HepG2 (cell line): Measurements from ENCODE around the gene OR6C74. TPM values are rescaled to one million over a fixed set of nuclear protein-coding genes. Genes with fewer than 3 reads are reported as not detected.

Experiments used
- ATAC-seq: fragments of 200-7000 bp; cut with Tn5 transposase; 3 replicates; pipeline ENCODE4 v1.9.1; 2020; ENCODE audit warnings: mild to moderate bottlenecking, moderate library complexity
- BruUV-seq: library from RNA; stranded (reverse); fragments of 400-500 nt; replicated peaks from 2 replicates; lab custom pipeline; 2021; lab: Mats Ljungman, UMichigan
- CTCF ChIA-PET: fragments of 300-600 bp; formaldehyde crosslinking; extraction: SDS; loops from one replicate; lab custom pipeline; 2021; ENCODE audit warnings: low total read pairs, inconsistent platforms, low intra/inter-chr PET ratio; lab: Yijun Ruan, JAX
- POLR2A ChIA-PET: fragments of 350-600 bp; sonication (Branson Sonifier 250); formaldehyde crosslinking; loops from one replicate; lab custom pipeline; 2020; ENCODE audit warnings: antibody characterized with exemption, inconsistent platforms; lab: Yijun Ruan, JAX
- DNase-seq: peaks from one replicate; pipeline ENCODE4 v3.0.0-alpha.2; 2015; ENCODE audit warnings: low spot score
- FAIRE-seq: peaks from 3 replicates; lab custom pipeline; 2011; peaks lifted over from hg19 to GRCh38; lab: Jason Lieb, UNC
- H2AFZ ChIP-seq: one replicate; pipeline ENCODE4 v1.6.1; 2011; ENCODE audit warnings: low read length, inconsistent platforms
- H3K27ac ChIP-seq: fragments of 300-600 bp; 3 replicates; pipeline ENCODE4 v1.8.0; 2011; ENCODE audit warnings: mixed run types, mild to moderate bottlenecking, mixed read lengths, low read length, inconsistent platforms; ENCODE audit not compliant: insufficient read depth; ENCODE audit errors: extremely low read length
- H3K27me3 ChIP-seq, 2 experiments: fragments of 200-600 bp in 1 of 2; 2 replicates in 1 of 2; 3 replicates in 1 of 2; pipeline versions ENCODE4 v1.6.0 to v1.8.0; 2011; ENCODE audit warnings: low read length in 2 of 2, mild to moderate bottlenecking in 2 of 2, moderate library complexity in 2 of 2, inconsistent platforms in 1 of 2; ENCODE audit not compliant: insufficient read depth in 2 of 2, control insufficient read depth in 1 of 2
- H3K36me3 ChIP-seq, 2 experiments: fragments of 200-600 bp in 1 of 2; replicated peaks in 1 of 2; 2 replicates in 1 of 2; 3 replicates in 1 of 2; pipeline versions ENCODE4 v1.5.1 to v1.8.0; 2011; ENCODE audit warnings: low read length in 2 of 2, inconsistent platforms in 1 of 2; ENCODE audit not compliant: insufficient read depth in 2 of 2, control insufficient read depth in 1 of 2
- H3K4me1 ChIP-seq: 2 replicates; pipeline ENCODE4 v1.5.1; 2012; ENCODE audit warnings: low read length, inconsistent platforms; ENCODE audit not compliant: insufficient read depth
- H3K4me2 ChIP-seq: 2 replicates; pipeline ENCODE4 v1.6.0; 2011; ENCODE audit warnings: low read depth, low read length, inconsistent platforms
- H3K4me3 ChIP-seq, 3 experiments: fragments of 200-600 bp in 1 of 3; sonication (generic), shearing (Covaris generic) in 1 of 3; replicated peaks in 1 of 3; 2 replicates each; pipeline ENCODE4 v1.5.1; 2011 to 2016; ENCODE audit warnings: low read length in 3 of 3, inconsistent platforms in 2 of 3, low read depth in 2 of 3, mild to moderate bottlenecking in 2 of 3, control low read depth in 1 of 3, mixed read lengths in 1 of 3; ENCODE audit not compliant: insufficient read depth in 1 of 3
- H3K79me2 ChIP-seq: one replicate; pipeline ENCODE4 v1.6.1; 2011; ENCODE audit warnings: low read length, inconsistent platforms; ENCODE audit not compliant: insufficient read depth
- H3K9ac ChIP-seq: 2 replicates; pipeline ENCODE4 v1.6.0; 2011; ENCODE audit warnings: mild to moderate bottlenecking, low read depth, low read length, inconsistent platforms; ENCODE audit not compliant: insufficient read depth
- H3K9me3 ChIP-seq: 2 replicates; pipeline ENCODE4 v1.5.1; 2012; ENCODE audit warnings: mild to moderate bottlenecking, low read length
- H4K20me1 ChIP-seq: 2 replicates; pipeline ENCODE4 v1.6.0; 2011; ENCODE audit warnings: inconsistent platforms, mild to moderate bottlenecking, low read length, moderate library complexity; ENCODE audit not compliant: insufficient read depth
- EED ChIP-seq: sonication (generic); formaldehyde crosslinking; IDR thresholded peaks from 2 replicates; pipeline ENCODE4 v1.5.0; 2020; ENCODE audit warnings: mild to moderate bottlenecking, missing genetic modification reagents
- ERF ChIP-seq: IDR thresholded peaks from 2 replicates; pipeline ENCODE4 v1.6.1; 2018; ENCODE audit warnings: missing biosample characterization, missing genetic modification reagents
- NR3C1 ChIP-seq: sonication (generic); formaldehyde crosslinking; IDR thresholded peaks from 2 replicates; pipeline ENCODE4 v1.4.0; 2020; ENCODE audit warnings: missing genetic modification reagents
- ONECUT2 ChIP-seq: sonication (generic); formaldehyde crosslinking; IDR thresholded peaks from 2 replicates; pipeline ENCODE4 v1.4.0; 2020; ENCODE audit warnings: missing genetic modification reagents
- SALL1 ChIP-seq: sonication (generic); formaldehyde crosslinking; IDR thresholded peaks from 2 replicates; pipeline ENCODE4 v1.8.0; 2022; ENCODE audit warnings: mild to moderate bottlenecking, missing genetic modification reagents
- SOX5 ChIP-seq: IDR thresholded peaks from 2 replicates; pipeline ENCODE4 v1.6.1; 2016; ENCODE audit warnings: borderline replicate concordance
- SP5 ChIP-seq: IDR thresholded peaks from 2 replicates; pipeline ENCODE4 v1.6.1; 2016; ENCODE audit warnings: low read depth, borderline replicate concordance
- ZMYM3 ChIP-seq: sonication (generic); formaldehyde crosslinking; IDR thresholded peaks from 2 replicates; pipeline ENCODE4 v1.5.1; 2020; ENCODE audit warnings: mild to moderate bottlenecking, missing genetic modification reagents
- ZNF317 ChIP-seq: sonication (generic); formaldehyde crosslinking; IDR thresholded peaks from 2 replicates; pipeline ENCODE4 v1.5.0; 2020; ENCODE audit warnings: mild to moderate bottlenecking, missing genetic modification reagents
- WGBS: methylation state at CpG from one replicate; pipeline ENCODE4 v1.1.6; 2017; ENCODE audit warnings: low lambda C conversion rate; 5-methylcytosine and 5-hydroxymethylcytosine counted together
- in situ Hi-C: cut with HindIII; loops from 2 replicates; pipeline ENCODE4 v1.10.0; 2017; ENCODE audit warnings: low pct_unique_long_range_greater_than_20kb; ENCODE audit not compliant: extremely low pct_ligation_motif_present
- intact Hi-C: fragments of 100-400 bp; cut with micrococcal nuclease; formaldehyde crosslinking; loops from one replicate; pipeline ENCODE4 v1.10.0; 2022; ENCODE audit not compliant: unreplicated experiment
- polyA plus RNA-seq, 8 experiments: library from polyadenylated mRNA; depleted of rRNA in 3 of 8; stranded (reverse) in 7 of 8; unstranded in 1 of 8; fragments of >200 nt; fragmentation: Illumina TruSeq in 4 of 8; extraction: Trizol in 4 of 8; gene quantifications; 2 replicates each; pipeline versions ENCODE4 v1.2.1 to v1.2.3, GENCODE V29; 2011 to 2016; ENCODE audit warnings: low read depth in 4 of 8, missing spikeins in 1 of 8, mixed read lengths in 1 of 8; ENCODE audit not compliant: insufficient read depth in 1 of 8
- total RNA-seq, 5 experiments: library from RNA; depleted of rRNA; stranded (reverse); fragments of >200 nt; fragmentation: Illumina TruSeq; extraction: Trizol; gene quantifications; 2 replicates each; pipeline ENCODE4 v1.2.3, GENCODE V29; 2016; ENCODE audit warnings: low read depth in 1 of 5
- TF ChIP-seq, protein P1 (sequence below): sonication (generic); formaldehyde crosslinking; IDR thresholded peaks from 2 replicates; pipeline ENCODE4 v1.5.0; 2020; ENCODE audit warnings: mild to moderate bottlenecking, missing genetic modification reagents, moderate library complexity
- TF ChIP-seq, protein P2 (sequence below): sonication (generic); formaldehyde crosslinking; IDR thresholded peaks from 2 replicates; pipeline ENCODE4 v1.4.0; 2020; ENCODE audit warnings: mild to moderate bottlenecking, missing genetic modification reagents, borderline replicate concordance

Gene OR6C74
- total and polyA plus RNA-seq, 2 of the 13 experiments (the other 11 are each of a cell fraction or from before 2014, with no cell fraction given), result not detected

DNA sequence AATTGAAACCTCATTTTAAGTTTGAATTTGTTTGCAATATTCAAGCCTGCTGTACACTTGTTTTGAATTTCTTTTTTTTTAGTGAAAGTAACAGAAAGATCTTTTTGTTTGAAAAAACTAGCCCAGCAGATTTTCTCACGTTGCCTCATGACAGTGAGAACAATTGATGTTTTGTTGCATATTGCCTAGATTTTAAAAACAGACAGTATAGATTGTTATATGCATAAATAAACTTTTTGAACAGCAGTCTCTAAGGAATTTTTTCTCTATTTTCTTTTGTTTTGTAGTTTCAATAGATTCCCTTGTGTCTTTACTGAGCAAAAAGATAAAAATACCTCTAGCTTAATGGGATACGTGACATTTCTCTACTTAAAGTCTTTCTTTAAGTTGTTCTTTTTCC, 36.6 kb downstream of the OR6C74 start:
- Histone ChIP-seq H3K79me2 (no peaks in the 10 kb centered on the region), H3K9me3 (peaks cover 13% of the 10 kb centered on the region; the same call in 1 of the 2 replicates), H3K4me3 (no peak overlapping the region), H3K4me2 (no peak overlapping the region), H4K20me1 (no peaks in the 10 kb centered on the region)
- no peak for DNase-seq
- FAIRE-seq, result no peak
- intact Hi-C loops, result no loop called here
- no peak for ATAC-seq
- no TSS peak for BruUV-seq
- POLR2A ChIA-PET, result no interaction called here
- CTCF ChIA-PET, result no interaction called here
- WGBS, result 10% methylated on average over 2 of the region's 2 CpGs
- TF ChIP-seq, protein P1, sequence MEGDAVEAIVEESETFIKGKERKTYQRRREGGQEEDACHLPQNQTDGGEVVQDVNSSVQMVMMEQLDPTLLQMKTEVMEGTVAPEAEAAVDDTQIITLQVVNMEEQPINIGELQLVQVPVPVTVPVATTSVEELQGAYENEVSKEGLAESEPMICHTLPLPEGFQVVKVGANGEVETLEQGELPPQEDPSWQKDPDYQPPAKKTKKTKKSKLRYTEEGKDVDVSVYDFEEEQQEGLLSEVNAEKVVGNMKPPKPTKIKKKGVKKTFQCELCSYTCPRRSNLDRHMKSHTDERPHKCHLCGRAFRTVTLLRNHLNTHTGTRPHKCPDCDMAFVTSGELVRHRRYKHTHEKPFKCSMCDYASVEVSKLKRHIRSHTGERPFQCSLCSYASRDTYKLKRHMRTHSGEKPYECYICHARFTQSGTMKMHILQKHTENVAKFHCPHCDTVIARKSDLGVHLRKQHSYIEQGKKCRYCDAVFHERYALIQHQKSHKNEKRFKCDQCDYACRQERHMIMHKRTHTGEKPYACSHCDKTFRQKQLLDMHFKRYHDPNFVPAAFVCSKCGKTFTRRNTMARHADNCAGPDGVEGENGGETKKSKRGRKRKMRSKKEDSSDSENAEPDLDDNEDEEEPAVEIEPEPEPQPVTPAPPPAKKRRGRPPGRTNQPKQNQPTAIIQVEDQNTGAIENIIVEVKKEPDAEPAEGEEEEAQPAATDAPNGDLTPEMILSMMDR (CRISPR knock-in tag), result no peak
- TF ChIP-seq SALL1 (CRISPR knock-in tag), result no peak
- no peak for TF ChIP-seq ERF (CRISPR knock-in tag)
- no peak for TF ChIP-seq SP5
- no peak for TF ChIP-seq SOX5 (CRISPR knock-in tag)
- TF ChIP-seq, all 625 proteins: peak for 0
- in situ Hi-C loops, result no loop called here
- no peak overlapping the region for H2AFZ ChIP-seq
- no peak overlapping the region for H3K27ac ChIP-seq
- H3K36me3 ChIP-seq, result no peaks in the 10 kb centered on the region
- H3K27me3 ChIP-seq, result no peaks in the 10 kb centered on the region
- no peak overlapping the region for H3K9ac ChIP-seq
- no peaks in the 10 kb centered on the region for H3K4me1 ChIP-seq

DNA sequence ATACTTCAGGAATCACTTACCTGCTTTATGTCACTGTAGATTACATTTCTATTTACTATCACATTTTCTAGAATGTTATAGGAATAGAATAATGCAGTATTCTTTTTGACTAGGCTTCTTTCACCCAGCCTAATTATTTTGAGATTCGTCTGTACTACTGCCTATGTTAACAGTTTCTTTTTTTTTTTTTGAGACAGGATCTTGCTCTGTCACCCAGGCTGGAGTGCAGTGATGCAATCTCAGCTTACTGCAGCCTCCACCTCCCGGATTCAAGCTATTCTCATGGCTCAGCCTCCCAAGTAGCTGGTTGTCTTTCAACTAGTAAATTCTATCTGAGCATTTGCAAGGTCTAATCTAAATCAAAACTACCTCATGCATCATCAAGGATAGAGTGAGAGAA, 45.6 kb downstream of the OR6C74 start:
- DNase-seq (no peak), ATAC-seq (no peak), FAIRE-seq (no peak)
- no peaks in the 10 kb centered on the region for H4K20me1 ChIP-seq
- H3K27ac ChIP-seq, result no peak overlapping the region
- ChIA-PET POLR2A (no interaction called here), CTCF (no interaction called here)
- no TSS peak for BruUV-seq
- H3K9ac ChIP-seq, result no peak overlapping the region
- H3K4me3 ChIP-seq, result no peak overlapping the region
- H3K4me2 ChIP-seq, result no peak overlapping the region
- intact Hi-C loops, result no loop called here
- TF ChIP-seq ZNF317 (CRISPR knock-in tag), result no peak
- TF ChIP-seq, protein P2, sequence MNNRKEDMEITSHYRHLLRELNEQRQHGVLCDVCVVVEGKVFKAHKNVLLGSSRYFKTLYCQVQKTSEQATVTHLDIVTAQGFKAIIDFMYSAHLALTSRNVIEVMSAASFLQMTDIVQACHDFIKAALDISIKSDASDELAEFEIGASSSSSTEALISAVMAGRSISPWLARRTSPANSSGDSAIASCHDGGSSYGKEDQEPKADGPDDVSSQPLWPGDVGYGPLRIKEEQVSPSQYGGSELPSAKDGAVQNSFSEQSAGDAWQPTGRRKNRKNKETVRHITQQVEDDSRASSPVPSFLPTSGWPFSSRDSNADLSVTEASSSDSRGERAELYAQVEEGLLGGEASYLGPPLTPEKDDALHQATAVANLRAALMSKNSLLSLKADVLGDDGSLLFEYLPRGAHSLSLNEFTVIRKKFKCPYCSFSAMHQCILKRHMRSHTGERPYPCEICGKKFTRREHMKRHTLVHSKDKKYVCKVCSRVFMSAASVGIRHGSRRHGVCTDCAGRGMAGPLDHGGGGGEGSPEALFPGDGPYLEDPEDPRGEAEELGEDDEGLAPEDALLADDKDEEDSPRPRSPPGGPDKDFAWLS (CRISPR knock-in tag), result no peak
- TF ChIP-seq NR3C1 (CRISPR knock-in tag), result no peak
- TF ChIP-seq ONECUT2 (CRISPR knock-in tag), result no peak
- no peak for TF ChIP-seq ZMYM3 (CRISPR knock-in tag)
- no peak for TF ChIP-seq EED (CRISPR knock-in tag)
- H3K9me3 ChIP-seq, result no peaks in the 10 kb centered on the region
- WGBS, result 0% methylated on average over 2 of the region's 2 CpGs
- in situ Hi-C loops, result no loop called here
- no peaks in the 10 kb centered on the region for H3K79me2 ChIP-seq
- no peaks in the 10 kb centered on the region for H3K36me3 ChIP-seq
- H3K4me1 ChIP-seq, result no peaks in the 10 kb centered on the region
- H3K27me3 ChIP-seq, result no peaks in the 10 kb centered on the region
- H2AFZ ChIP-seq, result no peak overlapping the region
